HG02938 (cell line): Measurements from ENCODE around the gene UNC119.
"Not testable (repeated sequence)": the region's sequence is repeated elsewhere in the genome, so short reads cannot be mapped to it uniquely, and the experiment has no call there.

ENCODE experiments used
- ATAC-seq: cut with Tn5 transposase; IDR thresholded peaks from one replicate; pipeline ENCODE4 v1.9.1; 2021; ENCODE audit warnings: mild to moderate bottlenecking, moderate library complexity; ENCODE audit not compliant: unreplicated experiment

UNC119 gene

DNA sequence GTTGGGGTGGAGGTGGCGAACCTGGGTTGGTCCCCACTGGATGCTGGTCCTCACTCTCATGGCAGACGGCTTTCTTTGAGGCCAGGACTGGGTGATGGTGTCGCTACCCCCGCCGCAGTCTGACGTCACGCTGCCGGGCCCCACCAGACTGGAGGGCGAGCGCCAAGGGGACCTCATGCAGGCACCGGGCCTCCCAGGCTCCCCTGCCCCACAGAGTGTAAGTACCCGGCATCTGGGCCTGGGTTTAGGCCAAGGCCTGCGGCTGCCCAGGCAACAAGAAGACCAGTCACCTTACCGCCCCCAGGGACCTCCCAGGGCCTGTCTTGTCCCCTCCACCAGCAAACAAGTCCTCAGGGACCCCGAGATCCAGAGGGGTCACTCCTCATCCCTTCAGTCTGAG lies 28.5 kb downstream of the UNC119 start:
- ATAC-seq = no peak

DNA sequence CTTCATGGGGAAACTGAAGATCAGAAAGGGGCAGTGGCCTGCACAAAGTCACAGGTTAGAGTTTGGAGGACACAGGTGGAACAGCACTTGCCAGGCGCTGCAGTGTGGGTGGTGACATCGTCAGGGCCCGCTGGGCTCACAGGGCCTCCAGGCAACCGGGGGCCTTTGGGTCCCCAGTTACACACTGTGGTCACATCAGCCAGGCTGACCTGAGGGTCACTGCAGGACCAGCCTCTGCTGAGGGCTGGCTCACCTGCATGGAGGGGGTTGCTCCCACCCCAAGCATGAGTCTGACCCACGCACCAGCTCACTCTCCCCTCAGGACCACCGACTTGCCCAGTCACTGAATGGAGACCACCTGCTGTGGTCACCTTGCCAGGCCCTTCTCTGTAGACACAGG lies 29.2 kb downstream of the UNC119 start:
- no peak for ATAC-seq

DNA sequence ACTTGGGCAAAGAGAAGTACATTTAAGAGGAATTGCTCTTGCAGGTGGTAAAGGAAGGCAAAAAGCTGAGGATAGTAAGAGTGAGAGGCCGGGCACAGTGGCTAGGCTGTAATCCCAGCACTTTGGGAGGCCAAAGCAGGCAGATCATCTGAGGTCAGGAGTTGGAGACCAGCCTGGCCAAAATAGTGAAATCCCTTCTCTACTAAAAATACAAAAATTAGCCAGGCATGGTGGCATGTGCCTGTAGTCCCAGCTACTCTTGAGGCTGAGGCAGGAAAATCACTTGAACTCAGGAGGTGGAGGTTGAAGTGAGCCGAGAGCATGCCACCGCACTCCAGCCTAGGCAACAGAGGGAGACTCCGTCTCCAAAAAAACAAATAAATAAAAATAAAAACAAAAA lies 30.1 kb downstream of the UNC119 start:
- ATAC-seq = not testable (repeated sequence)

DNA sequence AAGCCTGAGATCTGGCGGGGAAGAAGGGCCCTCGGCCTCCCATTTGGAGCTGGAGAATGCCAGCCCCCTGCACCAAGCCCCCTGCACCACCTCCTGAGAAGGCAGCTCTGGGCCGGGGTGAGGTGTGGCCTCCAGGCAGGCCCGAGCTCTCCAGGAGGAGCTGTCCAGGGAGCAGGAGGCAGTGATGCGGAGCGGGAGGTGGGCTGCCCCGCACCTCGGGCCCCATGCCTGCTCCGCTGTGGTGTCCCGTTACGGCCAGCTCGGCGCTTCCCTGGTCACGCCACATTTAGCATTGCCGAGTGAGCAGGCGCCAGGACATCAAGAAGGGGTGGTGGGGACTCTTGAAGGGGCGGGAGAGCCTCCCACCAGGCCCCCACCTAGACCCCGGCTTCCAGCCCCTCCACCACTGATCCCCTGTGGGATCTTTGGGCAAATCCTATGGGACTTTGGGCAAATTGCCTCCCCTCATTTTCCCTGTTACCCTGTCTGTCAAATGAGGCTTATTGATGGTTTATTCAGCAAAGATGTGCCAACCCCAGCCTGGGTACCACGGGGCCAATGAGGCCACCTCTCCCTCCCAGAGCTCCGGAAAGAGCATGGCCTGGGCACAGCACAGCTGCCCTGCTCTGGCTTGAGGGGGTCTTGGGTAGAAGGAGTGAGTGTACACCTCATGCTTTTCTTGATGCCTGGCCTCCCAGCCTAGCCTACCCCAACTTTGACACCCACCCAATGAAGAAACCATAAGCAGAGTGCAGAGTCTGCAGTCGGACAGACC lies 30.9 kb downstream of the UNC119 start:
- no peak for ATAC-seq

DNA sequence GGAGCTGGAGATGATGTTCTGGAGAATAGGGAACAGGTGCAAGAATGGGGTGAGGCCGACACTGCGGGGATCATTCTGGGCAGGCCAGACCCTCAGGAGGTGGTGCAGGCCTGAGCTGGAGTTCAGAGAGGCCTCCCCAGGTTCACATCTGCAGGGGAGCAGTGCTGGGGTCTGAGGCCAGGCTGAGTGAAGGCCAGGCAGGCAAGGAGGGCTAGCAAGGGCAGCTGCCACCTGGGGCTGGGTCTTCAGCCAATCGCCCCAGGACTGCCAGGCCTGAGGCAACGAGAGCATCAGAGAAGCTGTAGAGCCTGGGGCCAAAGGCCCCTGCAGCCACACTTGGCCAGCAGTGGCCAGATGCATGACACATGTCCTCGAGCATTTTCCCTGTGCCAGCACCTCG lies 31.7 kb downstream of the UNC119 start:
- no peak for ATAC-seq

DNA sequence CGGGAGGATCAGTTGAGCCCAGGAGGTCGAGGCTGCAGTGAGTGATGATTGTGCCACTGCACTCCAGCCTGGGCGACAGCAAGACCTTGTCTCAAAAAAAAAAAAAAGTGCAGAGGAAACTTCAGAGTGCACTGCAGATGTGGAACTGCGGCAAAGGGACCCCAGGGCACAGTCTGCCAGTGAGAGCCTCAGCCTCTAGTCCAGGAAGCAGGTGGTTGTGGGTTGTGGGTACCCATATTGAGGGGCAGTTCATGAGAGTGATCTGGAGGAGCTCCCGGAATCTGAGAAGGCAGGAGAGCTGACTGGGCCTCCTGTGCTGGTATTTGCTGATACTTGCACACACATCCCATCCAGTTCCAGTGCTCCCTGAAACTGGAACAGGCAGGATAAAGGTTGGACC lies 33.2 kb downstream of the UNC119 start:
- ATAC-seq = no peak

DNA sequence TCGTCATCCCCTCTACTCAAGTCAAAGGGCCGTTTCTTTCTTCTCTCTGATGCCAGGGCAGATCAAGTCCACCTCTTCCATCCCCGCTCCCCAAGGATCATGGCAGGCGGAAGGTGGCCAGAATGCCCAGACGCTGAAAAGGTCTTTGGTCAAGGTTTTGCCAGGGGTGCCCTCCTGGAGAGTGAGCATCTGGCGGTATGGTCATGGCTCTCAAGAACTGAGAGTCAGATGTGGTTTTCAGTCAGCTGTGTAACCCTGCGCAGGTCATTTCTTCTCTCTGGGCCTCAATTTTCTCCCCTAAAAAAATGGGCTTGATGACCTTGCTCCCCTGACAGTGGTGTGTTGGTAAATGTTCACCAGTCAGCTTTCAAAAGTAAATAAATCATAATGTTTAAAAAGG lies 33.8 kb downstream of the UNC119 start:
- ATAC-seq = no peak

DNA sequence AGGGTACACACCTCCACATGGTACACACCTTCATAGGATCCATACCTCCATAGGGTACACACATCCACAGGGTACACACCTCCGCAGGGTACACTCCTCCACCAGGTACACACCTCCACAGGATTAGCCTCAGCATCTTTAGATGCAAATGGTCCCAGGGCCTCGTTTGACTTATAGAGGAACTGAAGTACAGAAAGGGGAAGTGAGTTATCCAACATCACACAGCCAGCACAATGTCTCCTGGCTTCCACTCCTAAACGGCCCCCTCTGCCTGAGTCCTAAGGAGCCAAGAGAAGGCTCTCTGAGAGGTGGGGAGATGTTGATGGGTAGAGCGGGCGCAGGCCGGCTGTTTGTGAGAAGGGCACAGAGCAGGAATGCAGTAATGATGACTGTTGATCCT lies 34.3 kb downstream of the UNC119 start:
- no peak for ATAC-seq

DNA sequence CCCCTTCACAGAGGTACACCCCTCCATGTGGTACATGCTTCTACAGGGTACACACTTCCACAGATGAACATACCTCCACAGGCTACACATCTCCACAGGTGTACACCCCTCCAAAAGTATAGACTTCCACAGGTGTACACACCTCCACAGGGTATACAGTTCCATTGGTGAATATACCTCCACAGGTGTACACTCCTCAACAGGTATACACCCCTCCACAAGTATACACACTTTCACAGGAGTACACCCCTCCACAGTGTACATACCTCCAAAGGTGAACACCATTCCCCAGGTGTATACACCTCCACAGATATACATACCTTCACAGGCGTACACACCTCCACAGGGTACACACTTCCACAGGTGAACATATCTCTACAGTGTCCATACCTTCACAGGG lies 36.9 kb downstream of the UNC119 start:
- no peak for ATAC-seq

DNA sequence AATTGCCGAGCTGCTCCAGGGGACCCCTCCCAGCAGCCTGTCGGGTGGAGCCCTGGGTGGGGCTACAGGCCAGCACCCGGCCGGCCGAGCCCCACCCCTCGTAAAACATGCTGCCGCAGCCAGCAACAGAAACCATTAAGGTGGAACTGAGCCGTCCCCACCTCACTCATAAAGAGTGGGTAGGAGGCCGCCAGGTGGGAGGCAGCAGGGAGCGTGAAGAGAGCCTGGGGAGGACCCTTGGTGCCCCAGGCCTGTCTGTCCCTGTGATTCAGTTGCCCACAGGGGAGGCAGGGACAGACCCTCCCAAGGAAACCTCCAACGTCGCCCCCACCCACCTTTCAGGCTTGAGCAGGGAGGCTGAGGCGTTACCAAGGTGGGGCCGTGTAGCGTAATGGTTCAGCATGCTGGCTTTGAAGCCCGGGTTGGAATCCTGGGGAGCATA lies 37.8 kb downstream of the UNC119 start:
- ATAC-seq = no peak

DNA sequence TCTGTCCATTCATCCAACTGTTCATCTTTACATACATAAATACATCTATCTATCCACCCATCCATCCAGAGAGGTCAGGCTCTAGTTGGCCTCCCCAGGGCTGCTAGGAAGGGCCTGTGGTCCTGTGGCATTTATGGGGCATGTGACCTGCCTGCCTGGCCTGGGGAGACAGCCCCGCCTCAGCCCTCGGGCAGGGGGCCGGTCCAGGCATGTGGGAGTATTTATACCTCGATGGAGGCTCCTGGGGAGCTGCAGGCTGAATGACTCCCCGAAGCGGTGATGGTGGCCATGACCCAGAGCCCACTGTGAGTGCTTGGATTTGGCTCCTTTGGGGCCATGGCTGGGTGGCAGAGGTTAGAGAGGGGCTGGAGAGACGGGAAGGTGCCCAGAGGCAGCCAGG lies 38.9 kb downstream of the UNC119 start:
- no peak for ATAC-seq

DNA sequence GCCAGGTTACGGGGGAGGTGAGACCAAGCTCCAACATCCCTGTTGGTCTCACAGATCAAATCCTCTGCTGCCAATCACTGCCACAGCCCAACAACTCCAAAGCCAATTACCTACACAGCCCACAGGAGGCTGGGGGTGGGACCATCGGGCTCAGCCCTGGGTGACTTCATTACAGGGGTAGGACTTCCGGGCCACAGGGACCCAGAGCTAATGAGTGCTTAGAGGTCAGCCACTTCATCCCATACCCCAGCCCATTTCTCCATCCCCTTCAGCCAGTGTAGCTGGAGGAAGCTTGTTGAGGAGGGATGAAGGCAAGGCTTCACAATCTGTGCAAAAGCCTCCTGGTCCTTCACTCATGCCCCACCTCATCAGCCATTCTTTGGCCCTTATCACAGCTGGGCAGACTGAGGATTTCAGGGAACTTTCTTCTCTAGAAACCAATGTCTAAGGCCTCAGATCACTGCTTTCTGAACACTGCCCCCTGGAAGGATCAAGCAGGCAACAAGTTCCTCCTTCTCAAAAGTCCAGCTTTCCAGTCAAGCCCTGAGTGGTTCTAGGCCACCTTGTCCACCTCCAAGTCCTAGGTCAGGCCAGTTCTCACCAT lies 40.5 kb downstream of the UNC119 start:
- ATAC-seq = no peak

DNA sequence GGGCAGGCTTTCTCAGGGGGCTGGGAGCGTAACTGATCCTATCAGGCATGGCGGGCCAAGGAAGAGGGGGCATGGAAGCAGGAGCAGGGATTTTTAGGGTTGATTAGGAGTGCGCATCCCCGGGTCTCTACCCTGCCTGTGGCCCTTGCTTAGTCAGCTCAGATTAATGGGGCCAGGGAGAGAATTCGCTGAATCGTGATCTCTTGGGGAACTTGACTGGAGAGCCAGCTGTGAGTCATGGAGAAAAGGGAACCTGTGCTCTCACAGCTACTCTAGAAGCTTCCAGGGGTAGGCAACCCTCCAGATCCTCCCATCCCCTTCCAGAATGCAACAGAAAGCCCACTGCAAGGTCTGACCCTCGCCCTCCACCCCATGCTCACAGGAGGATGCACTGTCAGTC lies 42.6 kb downstream of the UNC119 start:
- ATAC-seq = no peak

DNA sequence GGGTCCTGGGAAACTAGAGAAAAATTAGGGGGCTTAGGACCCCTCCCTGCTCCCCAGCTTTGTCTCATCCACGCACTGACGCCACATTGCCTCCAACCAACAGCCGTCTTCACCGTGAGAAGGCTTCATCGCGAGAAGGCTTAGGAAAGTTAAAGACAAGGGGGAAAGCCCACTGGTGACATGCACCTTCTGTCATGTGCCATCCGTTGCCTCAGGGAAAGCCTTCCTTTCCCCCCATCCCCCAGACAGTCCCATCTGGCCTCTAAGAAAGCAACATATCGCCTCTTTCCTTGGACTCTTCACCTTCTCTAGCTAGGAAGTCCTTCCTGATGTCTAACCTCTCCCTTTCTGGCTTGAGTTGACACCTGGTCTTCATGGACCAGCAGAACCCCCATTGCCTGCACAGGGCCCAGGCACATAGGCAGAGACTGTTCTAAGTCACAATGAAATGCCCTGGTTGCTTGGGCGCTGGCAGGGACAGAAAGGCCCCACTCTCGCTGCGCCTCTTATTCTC lies 44.2 kb downstream of the UNC119 start:
- no peak for ATAC-seq

DNA sequence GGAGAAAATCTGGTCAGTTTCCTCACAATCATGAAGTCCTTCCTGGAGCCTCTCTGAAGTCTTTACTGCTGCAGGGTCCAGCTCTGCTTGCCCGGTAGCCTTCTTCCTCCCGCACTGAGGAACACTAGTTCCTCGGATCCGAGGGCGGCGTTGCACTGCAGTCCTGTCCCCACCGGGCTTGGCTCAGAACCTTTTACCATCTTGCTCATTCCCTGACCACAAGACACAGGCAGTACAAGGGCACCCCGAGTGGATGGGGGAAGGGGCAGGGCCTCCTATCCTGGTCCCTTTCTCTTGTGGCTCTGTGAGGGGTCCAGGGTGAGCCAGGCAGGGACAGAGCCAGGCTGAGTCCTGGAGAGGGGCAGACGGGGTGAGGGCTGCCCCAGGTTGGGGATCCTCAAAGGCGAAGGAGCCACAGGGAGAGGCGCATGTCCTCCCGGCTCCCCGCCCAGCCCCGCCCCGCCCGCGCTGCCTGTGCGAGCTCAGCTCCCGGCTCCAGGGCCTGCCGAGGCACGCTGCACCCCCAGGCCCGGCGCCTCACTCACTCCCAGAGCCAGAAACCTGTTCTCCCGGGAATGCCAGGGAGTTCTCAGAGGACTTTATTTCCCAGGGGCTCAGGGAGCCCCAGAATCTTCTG lies 44.7 kb downstream of the UNC119 start:
- ATAC-seq = no peak

DNA sequence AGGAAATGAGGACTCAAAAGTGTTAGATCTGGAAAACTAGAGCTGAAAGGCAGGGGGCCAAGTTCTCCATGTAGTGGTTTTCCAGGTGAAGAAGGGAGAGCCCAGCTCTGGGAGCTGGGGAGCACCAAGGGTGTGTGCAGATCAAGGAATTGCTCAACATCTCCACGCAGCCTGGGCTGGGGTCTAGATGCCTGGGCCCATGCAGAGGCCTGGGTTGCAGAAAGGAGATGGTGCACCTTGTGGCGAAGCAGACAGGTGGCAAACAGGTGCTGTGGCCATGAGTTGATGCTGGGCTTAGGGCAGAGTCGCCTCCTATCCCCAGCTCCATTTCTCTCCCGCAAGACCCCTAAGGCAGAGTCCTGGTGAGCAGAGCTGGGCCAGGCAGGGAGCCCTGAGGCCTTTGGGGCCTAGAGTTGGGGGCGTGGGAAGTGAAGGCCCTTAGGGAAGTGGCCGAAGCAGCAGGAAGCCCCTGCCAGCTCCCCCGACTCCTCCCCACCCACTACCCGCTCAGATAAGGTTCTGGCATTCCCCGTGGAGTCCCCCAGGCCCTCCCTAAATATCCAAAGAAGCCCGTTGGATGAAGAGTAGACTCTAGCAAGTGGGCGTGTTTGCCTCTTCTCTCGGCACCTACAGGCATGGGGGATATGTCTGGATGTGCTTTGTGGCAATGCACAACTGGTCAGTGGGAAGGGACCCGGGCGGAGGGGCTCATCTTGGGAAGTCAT lies 45.5 kb downstream of the UNC119 start:
- no peak for ATAC-seq

DNA sequence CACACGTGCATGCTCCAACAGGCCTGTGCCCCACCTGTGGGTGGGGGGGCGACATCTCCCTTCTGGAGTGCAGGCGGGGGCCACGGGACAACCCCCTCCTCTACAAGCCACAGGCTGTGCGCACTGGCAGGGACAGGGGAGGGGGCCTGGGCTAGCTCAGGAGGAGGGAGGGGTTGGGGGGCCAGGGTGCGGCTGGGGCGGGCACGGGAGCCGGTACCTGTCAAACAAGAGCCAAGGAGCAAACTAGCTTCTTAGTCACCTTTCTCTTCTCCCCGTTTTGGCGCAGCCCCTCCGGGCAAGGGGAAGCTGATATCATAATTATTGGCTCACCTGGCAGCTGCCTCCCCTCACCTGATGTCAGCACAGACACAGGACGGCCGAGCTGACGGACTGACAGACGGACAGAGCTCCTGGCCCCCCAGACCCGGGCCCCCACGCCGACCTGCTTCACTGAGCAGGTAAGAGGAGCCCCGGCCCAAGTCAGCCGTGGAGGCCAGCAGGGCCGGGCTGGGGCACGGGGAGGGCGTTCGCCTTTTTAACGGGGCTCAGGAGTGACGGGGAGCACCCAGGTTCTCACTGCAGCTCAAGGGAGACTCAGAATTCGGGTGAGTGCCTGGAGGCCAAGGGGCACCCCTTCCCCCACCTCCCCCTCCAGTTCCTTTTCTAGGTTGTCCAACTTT lies 46.3 kb downstream of the UNC119 start, which contains the start of gene FOXN1:
FOXN1 (plus strand) TSS at position 363 of the 680 bp plus-strand sequence. CDS start 17,622 bp downstream, outside the sequence.
- no peak for ATAC-seq

DNA sequence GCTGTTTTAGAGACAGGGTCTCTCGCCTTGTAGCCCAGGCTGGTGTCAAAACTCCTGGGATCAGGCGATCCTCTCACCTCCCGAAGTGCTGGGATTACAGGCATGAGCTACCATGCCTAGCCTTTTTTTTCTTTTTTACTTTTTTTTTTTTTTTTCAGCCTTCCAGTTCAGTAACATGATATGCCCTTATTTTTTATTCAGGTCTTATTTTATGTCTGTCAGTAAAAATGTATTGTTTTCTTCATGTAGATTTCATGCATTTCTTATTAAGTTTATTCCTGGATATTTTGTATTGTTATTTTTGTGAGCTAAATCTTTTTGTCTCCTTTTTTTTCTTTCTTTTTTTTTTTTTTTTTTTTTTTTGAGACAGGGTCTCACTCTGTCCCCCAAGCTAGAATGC lies 49.0 kb downstream of the UNC119 start:
- ATAC-seq = no peak

DNA sequence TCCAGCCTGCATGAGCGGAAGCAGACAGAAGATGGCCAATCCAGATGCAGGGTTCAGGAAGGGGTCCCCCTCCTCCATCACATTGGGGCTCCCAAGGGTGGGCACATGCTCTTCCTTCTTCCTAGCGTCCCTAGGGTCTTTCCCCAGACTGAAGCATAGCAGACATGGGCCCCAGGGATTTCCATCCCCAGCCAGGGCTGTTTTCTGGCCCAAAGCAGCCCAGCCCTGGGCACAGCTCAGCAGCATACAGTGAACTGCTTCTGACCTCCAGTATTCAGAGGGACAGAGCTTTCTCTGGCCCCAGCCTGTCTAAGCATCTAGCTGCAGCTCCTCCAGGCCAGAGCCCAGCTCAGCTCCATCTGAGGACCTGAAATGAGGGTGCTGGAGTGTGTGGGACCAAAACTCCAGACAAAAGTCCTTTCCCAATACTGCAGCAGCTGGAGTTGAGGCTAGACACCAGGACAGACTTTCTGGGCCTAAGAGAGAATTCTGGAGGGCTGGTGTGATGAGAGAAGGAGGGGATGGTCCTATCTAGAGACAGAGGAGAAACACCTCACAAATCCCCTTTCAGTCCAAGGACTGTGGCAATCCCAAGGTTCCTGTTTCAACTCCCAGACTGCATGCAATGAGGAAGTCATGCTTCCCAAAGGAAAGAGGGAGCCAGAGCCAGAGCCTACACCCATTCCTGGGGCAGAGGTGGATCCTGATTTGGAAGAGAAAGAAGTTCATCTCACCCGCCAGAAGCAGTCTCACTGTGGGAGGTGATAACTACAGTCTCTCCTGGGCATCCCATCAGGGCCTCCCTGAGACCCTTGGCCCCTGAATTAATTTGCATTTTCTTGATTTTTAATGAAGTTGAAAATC lies 50.8 kb downstream of the UNC119 start:
- no peak for ATAC-seq
